ENCODE measurements around the gene SCAF8. TPM values are rescaled to one million over a fixed set of nuclear protein-coding genes. Genes with fewer than 3 reads are reported as not detected.

Gene SCAF8
- total RNA-seq, result 10 to 100 TPM; 53.1 to 61.1 (median 55.2) TPM
- 63.1 TPM for total RNA-seq (2013)
- 87.8 to 162 (median 139) reads per million in 29 experiments for total RNA-seq

- Histone ChIP-seq H3K4me1 (ENCODE audit: control insufficient read depth in 1 of 2, extremely low read depth in 1 of 2, insufficient read depth in 2 of 2, low read length in 2 of 2) (peaks cover 14 to 33% of the 10 kb centered on the region in 2 experiments), H3K27me3 (replicated peaks in 1 of 2; ENCODE audit: control insufficient read depth in 2 of 2, extremely low read depth in 1 of 2, insufficient read depth in 2 of 2, low read length in 1 of 2) (no peaks in the 10 kb centered on the region), H3K9me3 (no peaks in the 10 kb centered on the region), H3K4me3 (ENCODE audit: control insufficient read depth in 1 of 2, extremely low read depth in 1 of 2, low read length in 1 of 2) (peak within 1 kb of the TSS; percentile 79 to 94), H3K36me3 (ENCODE audit: control insufficient read depth in 2 of 2, extremely low read depth in 1 of 2, insufficient read depth in 1 of 2, low read length in 1 of 2) (peaks cover 0 to 2% of the 10 kb centered on the region in 2 donors), H3K27ac (ENCODE audit: low read length) (peak within 1 kb of the TSS; percentile 85)
- under 1% methylated on average over 54 of the region's 61 CpGs for WGBS (ENCODE audit: insufficient coverage)
- Mint-ChIP-seq H3K4me1 (peaks cover 38 to 47% (median 44%) of the 10 kb centered on the region in 3 donors), H3K27me3 (no peaks in the 10 kb centered on the region), H3K4me3 (peak within 1 kb of the TSS; percentile 84 to 85 (median 84)), H3K36me3 (peaks cover 2% of the 10 kb centered on the region), H3K27ac (peak within 1 kb of the TSS; percentile 92 to 93), H3K9me3 (no peaks in the 10 kb centered on the region)
- ChIA-PET CTCF (no interaction called here), POLR2A (no interaction called here)
- DNase-seq, result peak; percentile 60 to 94 (median 81)
- peak; percentile 71 to 78 (median 76) for ATAC-seq (replicated peaks in 1 of 4)
Measured at GRCh38 chr6:154733183-154733625, at the start of gene SCAF8. SCAF8 (plus strand) TSS chr6:154733416; CDS start chr6:154733901, 485 bp downstream.

DNA sequence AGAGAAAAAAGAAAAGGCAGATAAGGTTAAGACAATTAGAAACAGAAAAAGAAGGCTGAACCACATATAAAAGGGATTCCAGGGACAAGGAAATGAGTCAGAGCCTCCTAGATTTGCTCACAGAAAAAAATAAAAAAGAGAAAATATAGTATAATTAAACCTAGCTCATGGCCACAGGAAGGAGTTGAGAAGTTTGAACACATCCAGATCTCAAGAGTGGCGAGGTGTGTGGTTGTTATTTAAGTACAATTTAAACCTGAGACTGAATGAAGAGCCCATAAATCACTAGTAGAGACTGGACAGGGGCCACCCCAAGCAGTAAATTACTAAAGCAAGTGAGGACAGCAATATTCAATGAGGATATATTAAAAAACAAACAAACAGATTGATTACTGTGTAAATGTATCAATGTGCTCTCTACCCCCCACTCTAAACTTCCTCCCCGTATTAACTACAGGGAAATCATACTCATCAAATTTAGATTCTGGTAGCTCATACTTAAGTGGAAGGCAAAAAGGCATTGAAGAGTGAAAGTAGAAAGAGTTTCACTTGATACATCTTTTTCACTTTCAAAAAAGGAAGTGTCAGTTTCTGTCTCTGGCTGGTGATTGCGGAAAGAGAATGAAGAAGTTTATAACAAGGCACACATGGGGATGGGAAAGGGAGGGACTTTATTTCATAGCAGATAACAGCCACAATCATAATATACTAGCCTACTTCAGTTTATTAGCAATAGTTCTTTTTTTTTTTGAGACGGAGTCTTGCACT, 49.3 kb upstream of the SCAF8 start:
- CTCF ChIA-PET, result interaction anchor here (1.2 to 1.8 kb wide), 3 partner anchors 8 to 10 kb away, joined by 3 to 6 read pairs (median 4); no protein-coding TSS in a partner anchor
- Histone ChIP-seq H3K27me3 (replicated peaks in 1 of 2; ENCODE audit: control insufficient read depth in 2 of 2, extremely low read depth in 1 of 2, insufficient read depth in 2 of 2, low read length in 1 of 2) (no peaks in the 10 kb centered on the region), H3K27ac (ENCODE audit: low read length) (no peak overlapping the region), H3K36me3 (ENCODE audit: control insufficient read depth in 2 of 2, extremely low read depth in 1 of 2, insufficient read depth in 1 of 2, low read length in 1 of 2) (no peaks in the 10 kb centered on the region), H3K9me3 (no peaks in the 10 kb centered on the region), H3K4me1 (ENCODE audit: control insufficient read depth in 1 of 2, extremely low read depth in 1 of 2, insufficient read depth in 2 of 2, low read length in 2 of 2) (peaks cover 0 to 4% of the 10 kb centered on the region in 2 experiments), H3K4me3 (ENCODE audit: control insufficient read depth in 1 of 2, extremely low read depth in 1 of 2, low read length in 1 of 2) (no peak overlapping the region)
- Mint-ChIP-seq H3K27ac (peak overlapping the region; percentile 32 to 54), H3K4me3 (no peak overlapping the region), H3K27me3 (no peaks in the 10 kb centered on the region), H3K4me1 (peaks cover 10 to 12% (median 12%) of the 10 kb centered on the region in 3 donors), H3K36me3 (no peaks in the 10 kb centered on the region), H3K9me3 (no peaks in the 10 kb centered on the region)
- peak; percentile 19 to 47 (median 34) for ATAC-seq (replicated peaks in 1 of 4)
- DNase-seq, result peak in 1 of 35 experiments; percentile 7
- POLR2A ChIA-PET, result no interaction called here
- WGBS (ENCODE audit: insufficient coverage), result 17% methylated on average over 1 of the region's 4 CpGs

- H3K4me1 Mint-ChIP-seq, result peaks cover 10 to 12% (median 12%) of the 10 kb centered on the region in 3 donors
- H3K36me3 Mint-ChIP-seq, result no peaks in the 10 kb centered on the region
- ATAC-seq (replicated peaks in 1 of 4), result no peak
- Histone ChIP-seq H3K9me3 (no peaks in the 10 kb centered on the region), H3K4me1 (ENCODE audit: control insufficient read depth in 1 of 2, extremely low read depth in 1 of 2, insufficient read depth in 2 of 2, low read length in 2 of 2) (peaks cover 0 to 4% of the 10 kb centered on the region in 2 experiments), H3K4me3 (ENCODE audit: control insufficient read depth in 1 of 2, extremely low read depth in 1 of 2, low read length in 1 of 2) (no peak overlapping the region), H3K27me3 (replicated peaks in 1 of 2; ENCODE audit: control insufficient read depth in 2 of 2, extremely low read depth in 1 of 2, insufficient read depth in 2 of 2, low read length in 1 of 2) (no peaks in the 10 kb centered on the region), H3K36me3 (ENCODE audit: control insufficient read depth in 2 of 2, extremely low read depth in 1 of 2, insufficient read depth in 1 of 2, low read length in 1 of 2) (no peaks in the 10 kb centered on the region), H3K27ac (ENCODE audit: low read length) (no peak overlapping the region)
- ChIA-PET CTCF (interaction anchor here in 1 of 2 donors (0.6 kb wide), 1 partner anchor 545 kb away, joined by 6 read pairs; no protein-coding TSS in a partner anchor), POLR2A (no interaction called here)
- H3K27ac Mint-ChIP-seq, result no peak overlapping the region
- H3K9me3 Mint-ChIP-seq, result no peaks in the 10 kb centered on the region
- no peak for DNase-seq
- no peaks in the 10 kb centered on the region for H3K27me3 Mint-ChIP-seq
- no peak overlapping the region for H3K4me3 Mint-ChIP-seq
- 73% methylated on average over 1 of the region's 1 CpG for WGBS (ENCODE audit: insufficient coverage)
Measured at GRCh38 chr6:154686162-154686561, 47.1 kb upstream of the SCAF8 start.

DNA sequence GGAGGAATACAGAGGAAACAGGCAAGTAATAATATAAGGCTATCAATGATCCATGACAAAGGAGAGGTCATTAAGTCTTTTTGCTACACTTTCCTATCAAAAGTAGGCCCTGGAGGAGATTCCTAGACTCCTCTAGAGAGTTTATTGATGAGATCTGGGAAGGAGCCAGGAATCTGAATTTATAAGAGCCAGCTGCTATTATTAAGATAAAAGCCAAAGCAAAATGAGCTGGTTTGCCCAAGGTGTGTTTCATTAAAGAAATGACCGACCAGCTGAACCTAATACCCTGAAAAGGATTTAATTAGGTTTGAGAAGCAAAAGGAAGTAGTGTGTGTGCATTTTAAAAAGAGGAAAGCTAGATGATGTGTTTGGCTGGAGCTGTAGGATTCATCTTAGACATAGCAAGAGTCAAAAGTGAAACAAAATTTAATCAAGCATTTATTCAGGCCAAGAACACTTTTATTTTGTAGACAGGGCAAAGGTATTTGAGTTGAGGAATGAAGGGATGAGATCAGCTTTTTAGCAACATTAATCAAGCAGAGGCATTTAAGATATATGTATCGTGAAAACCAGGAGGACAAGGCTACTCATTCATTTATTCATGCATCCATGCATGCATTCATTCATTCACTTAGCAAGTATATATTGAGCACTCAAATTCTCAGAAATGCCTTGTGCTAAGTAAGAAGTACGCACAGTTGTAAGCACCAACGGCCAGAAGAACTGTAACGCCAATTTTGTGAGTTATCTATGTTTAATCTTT, 43.5 kb upstream of the SCAF8 start:
- Histone ChIP-seq H3K4me1 (ENCODE audit: control insufficient read depth in 1 of 2, extremely low read depth in 1 of 2, insufficient read depth in 2 of 2, low read length in 2 of 2) (no peaks in the 10 kb centered on the region), H3K9me3 (no peaks in the 10 kb centered on the region), H3K36me3 (ENCODE audit: control insufficient read depth in 2 of 2, extremely low read depth in 1 of 2, insufficient read depth in 1 of 2, low read length in 1 of 2) (no peaks in the 10 kb centered on the region), H3K27me3 (replicated peaks in 1 of 2; ENCODE audit: control insufficient read depth in 2 of 2, extremely low read depth in 1 of 2, insufficient read depth in 2 of 2, low read length in 1 of 2) (no peaks in the 10 kb centered on the region), H3K4me3 (ENCODE audit: control insufficient read depth in 1 of 2, extremely low read depth in 1 of 2, low read length in 1 of 2) (no peak overlapping the region), H3K27ac (ENCODE audit: low read length) (no peak overlapping the region)
- Mint-ChIP-seq H3K4me1 (no peaks in the 10 kb centered on the region), H3K9me3 (no peaks in the 10 kb centered on the region), H3K4me3 (no peak overlapping the region), H3K27ac (no peak overlapping the region), H3K36me3 (no peaks in the 10 kb centered on the region), H3K27me3 (no peaks in the 10 kb centered on the region)
- CTCF ChIA-PET, result interaction anchor here (0.6 kb wide), 2 partner anchors 14 to 33 kb away, joined by 3 to 4 read pairs; no protein-coding TSS in a partner anchor
- ATAC-seq (replicated peaks in 1 of 4) (no peak), DNase-seq (no peak)
- WGBS (ENCODE audit: insufficient coverage), result 100% methylated on average over 1 of the region's 5 CpGs
- POLR2A ChIA-PET, result no interaction called here

DNA sequence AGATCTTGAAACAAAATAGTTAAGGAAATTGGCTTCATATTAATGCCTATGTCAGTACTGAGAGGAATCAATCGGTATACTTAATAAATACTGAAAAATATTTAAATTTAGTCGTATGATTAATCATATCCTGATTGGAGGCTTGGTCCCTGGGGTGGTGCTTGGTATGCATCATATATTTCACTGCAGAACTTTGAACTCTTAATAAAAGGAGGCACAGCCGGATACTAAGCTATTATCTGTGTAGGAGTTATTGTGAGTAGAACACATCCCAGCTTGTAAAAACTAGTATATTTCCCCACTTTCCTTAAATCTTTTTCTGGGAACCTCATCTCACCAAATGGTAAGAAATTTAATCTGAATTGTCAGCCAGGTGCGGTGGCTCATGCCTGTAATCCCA, 42.4 kb upstream of the SCAF8 start:
- no peaks in the 10 kb centered on the region for H3K36me3 ChIP-seq (ENCODE audit: control insufficient read depth in 2 of 2, extremely low read depth in 1 of 2, insufficient read depth in 1 of 2, low read length in 1 of 2)
- H3K9me3 ChIP-seq, result no peaks in the 10 kb centered on the region
- H3K4me3 Mint-ChIP-seq, result no peak overlapping the region
- no peaks in the 10 kb centered on the region for H3K36me3 Mint-ChIP-seq
- WGBS (ENCODE audit: insufficient coverage), result no CpG with 5 or more reads among the region's 4 CpGs
- H3K27me3 Mint-ChIP-seq, result no peaks in the 10 kb centered on the region
- H3K27ac Mint-ChIP-seq, result no peak overlapping the region
- ATAC-seq (replicated peaks in 1 of 4) (no peak), DNase-seq (no peak)
- H3K9me3 Mint-ChIP-seq, result no peaks in the 10 kb centered on the region
- ChIA-PET POLR2A (interaction anchor here in 1 of 2 donors (0.6 kb wide), 1 partner anchor 479 kb away, joined by 7 read pairs; no protein-coding TSS in a partner anchor), CTCF (interaction anchor here in 1 of 2 donors (0.6 kb wide), 1 partner anchor 457 kb away, joined by 4 read pairs; no protein-coding TSS in a partner anchor)
- no peak overlapping the region for H3K4me3 ChIP-seq (ENCODE audit: control insufficient read depth in 1 of 2, extremely low read depth in 1 of 2, low read length in 1 of 2)
- H3K27ac ChIP-seq (ENCODE audit: low read length), result no peak overlapping the region
- H3K4me1 Mint-ChIP-seq, result no peaks in the 10 kb centered on the region
- no peaks in the 10 kb centered on the region for H3K4me1 ChIP-seq (ENCODE audit: control insufficient read depth in 1 of 2, extremely low read depth in 1 of 2, insufficient read depth in 2 of 2, low read length in 2 of 2)
- no peaks in the 10 kb centered on the region for H3K27me3 ChIP-seq (replicated peaks in 1 of 2; ENCODE audit: control insufficient read depth in 2 of 2, extremely low read depth in 1 of 2, insufficient read depth in 2 of 2, low read length in 1 of 2)

GRCh38 chr6:154696661-154697060, 36.6 kb upstream of the SCAF8 start:
- no CpG with 5 or more reads among the region's 1 CpG for whole genome bisulfite sequencing (ENCODE audit: insufficient coverage)
- H3K27ac Mint-ChIP-seq, result no peak overlapping the region
- peaks cover 0 to 5% of the 10 kb centered on the region in 2 experiments for H3K27me3 ChIP-seq (replicated peaks in 1 of 2; ENCODE audit: control insufficient read depth in 2 of 2, extremely low read depth in 1 of 2, insufficient read depth in 2 of 2, low read length in 1 of 2)
- H3K4me1 Mint-ChIP-seq, result no peaks in the 10 kb centered on the region
- H3K4me3 ChIP-seq (ENCODE audit: control insufficient read depth in 1 of 2, extremely low read depth in 1 of 2, low read length in 1 of 2), result no peak overlapping the region
- H3K27me3 Mint-ChIP-seq, result peaks cover 0 to under 1% of the 10 kb centered on the region in 2 donors
- no peaks in the 10 kb centered on the region for H3K4me1 ChIP-seq (ENCODE audit: control insufficient read depth in 1 of 2, extremely low read depth in 1 of 2, insufficient read depth in 2 of 2, low read length in 2 of 2)
- H3K9me3 ChIP-seq, result no peaks in the 10 kb centered on the region
- no peaks in the 10 kb centered on the region for H3K36me3 Mint-ChIP-seq
- ATAC-seq (replicated peaks in 1 of 4) (no peak), DNase-seq (no peak)
- H3K27ac ChIP-seq (ENCODE audit: low read length), result no peak overlapping the region
- H3K4me3 Mint-ChIP-seq, result no peak overlapping the region
- ChIA-PET POLR2A (no interaction called here), CTCF (no interaction called here)
- no peaks in the 10 kb centered on the region for H3K9me3 Mint-ChIP-seq
- no peaks in the 10 kb centered on the region for H3K36me3 ChIP-seq (ENCODE audit: control insufficient read depth in 2 of 2, extremely low read depth in 1 of 2, insufficient read depth in 1 of 2, low read length in 1 of 2)
